ENCODE data around the gene NEK4. TPM values are rescaled to one million over a fixed set of nuclear protein-coding genes. Genes with fewer than 3 reads are reported as not detected.
A peak's percentile ranks its signal among the peaks of the same experiment; 100 is the strongest.

The NEK4 gene
- total and polyA plus RNA-seq, 7 experiments from 2014 or later: 9.0 to 28.4 (median 15.4) TPM

GRCh38 chr3:52721002-52721729 is 49.6 kb downstream of the NEK4 start:
- peak in 7 of 9 donors; percentile 47 to 69 (median 55) for DNase-seq
- CTCF ChIA-PET: interaction anchor here (2.3 kb wide), 1 partner anchor 15 kb away, joined by 9 read pairs; the partner anchor contains the start of genes GLT8D1 and SPCS1
- no peaks in the 10 kb centered on the region for H3K27me3 Mint-ChIP-seq

GRCh38 chr3:52719618-52720017 is 51.1 kb downstream of the NEK4 start:
- no peak for DNase-seq
- Histone ChIP-seq H3K36me3 (ENCODE audit: control insufficient read depth in 2 of 3, insufficient read depth in 3 of 3, low read length in 3 of 3) (no peaks in the 10 kb centered on the region), H3K27ac (ENCODE audit: low read depth, low read length) (peak overlapping the region; percentile 69), H3K4me3 (ENCODE audit: low read length) (no peak overlapping the region), H3K9me3 (ENCODE audit: control insufficient read depth in 2 of 3, low read length in 3 of 3) (no peaks in the 10 kb centered on the region), H3K4me1 (ENCODE audit: control insufficient read depth in 2 of 2, insufficient read depth in 2 of 2, low read length in 2 of 2) (peaks cover 0 to 28% of the 10 kb centered on the region in 2 donors), H3K27me3 (ENCODE audit: control insufficient read depth in 2 of 2, insufficient read depth in 2 of 2, low read length in 2 of 2) (no peaks in the 10 kb centered on the region)
- POLR2A ChIA-PET: interaction anchor here (0.7 to 3.1 kb wide), 3 partner anchors 13 to 35 kb away, joined by 4 to 33 read pairs (median 4); partner anchors contain the start of genes GLT8D1 and SPCS1
- Mint-ChIP-seq H3K9me3 (peaks cover 0 to 4% (median 2%) of the 10 kb centered on the region in 11 donors), H3K27me3 (no peaks in the 10 kb centered on the region), H3K4me1 (peaks cover 22 to 47% (median 34%) of the 10 kb centered on the region in 7 donors), H3K4me3 (peak overlapping the region in 5 of 10 donors; percentile 13 to 81 (median 59)), H3K36me3 (peaks cover 3 to 27% (median 9%) of the 10 kb centered on the region in 5 donors), H3K27ac (peak overlapping the region in 8 of 9 donors; percentile 78 to 95 (median 89))
- CTCF ChIA-PET: no interaction called here
- intact Hi-C loops (cut with micrococcal nuclease): loop anchor here in 1 of 2 donors (2.0 to 5.0 kb wide), 2 partner anchors 13 to 32 kb away; partner anchors contain the start of genes GNL3, PBRM1 and SPCS1
- no peak for ATAC-seq

More at GRCh38 chr3:52721002-52721729, 49.6 kb downstream of the NEK4 start:
- H3K27me3 ChIP-seq (ENCODE audit: control insufficient read depth in 2 of 2, insufficient read depth in 2 of 2, low read length in 2 of 2): no peaks in the 10 kb centered on the region
- Mint-ChIP-seq H3K9me3 (peaks cover 0 to 4% (median 2%) of the 10 kb centered on the region in 11 donors), H3K4me1 (peaks cover 18 to 47% (median 33%) of the 10 kb centered on the region in 7 donors), H3K4me3 (peak overlapping the region; percentile 51 to 81 (median 69)), H3K36me3 (peaks cover 3 to 30% (median 13%) of the 10 kb centered on the region in 5 donors), H3K27ac (peak overlapping the region; percentile 77 to 95 (median 92))
- intact Hi-C loops (cut with micrococcal nuclease): loop anchor here in 1 of 2 donors (2.0 to 5.0 kb wide), 2 partner anchors 14 to 34 kb away; partner anchors contain the start of genes GNL3, PBRM1 and SPCS1
- POLR2A ChIA-PET: interaction anchor here (0.8 to 3.1 kb wide), 3 partner anchors 14 to 20 kb away, joined by 3 to 33 read pairs (median 7); partner anchors contain the start of genes GLT8D1 and SPCS1
- no peaks in the 10 kb centered on the region for H3K36me3 ChIP-seq (ENCODE audit: control insufficient read depth in 2 of 3, insufficient read depth in 3 of 3, low read length in 3 of 3)
- H3K27ac ChIP-seq (ENCODE audit: low read depth, low read length): peak overlapping the region; percentile 69
- ATAC-seq: peak; percentile 86
- no peaks in the 10 kb centered on the region for H3K9me3 ChIP-seq (ENCODE audit: control insufficient read depth in 2 of 3, low read length in 3 of 3)
- H3K4me3 ChIP-seq (ENCODE audit: low read length): no peak overlapping the region
- H3K4me1 ChIP-seq (ENCODE audit: control insufficient read depth in 2 of 2, insufficient read depth in 2 of 2, low read length in 2 of 2): peaks cover 0 to 28% of the 10 kb centered on the region in 2 donors

GRCh38 chr3:52715714-52716305 is 54.9 kb downstream of the NEK4 start:
- no peak for DNase-seq
- POLR2A ChIA-PET: interaction anchor here (1.7 kb wide), 1 partner anchor 10 kb away, joined by 8 read pairs; the partner anchor contains the start of genes GLT8D1 and SPCS1
- Mint-ChIP-seq H3K9me3 (peaks cover 0 to 4% (median 1%) of the 10 kb centered on the region in 11 donors), H3K4me1 (peaks cover 13 to 22% (median 17%) of the 10 kb centered on the region in 7 donors), H3K27ac (peak overlapping the region in 1 of 9 donors; percentile 6), H3K27me3 (no peaks in the 10 kb centered on the region), H3K4me3 (peak overlapping the region in 1 of 10 donors; percentile 13), H3K36me3 (peaks cover 0 to 18% (median 5%) of the 10 kb centered on the region in 5 donors)
- intact Hi-C loops (cut with micrococcal nuclease): no loop called here
- ATAC-seq: no peak
- no peaks in the 10 kb centered on the region for H3K36me3 ChIP-seq (ENCODE audit: control insufficient read depth in 2 of 3, insufficient read depth in 3 of 3, low read length in 3 of 3)
- H3K27ac ChIP-seq (ENCODE audit: low read depth, low read length): no peak overlapping the region
- H3K4me3 ChIP-seq (ENCODE audit: low read length): no peak overlapping the region
- no peaks in the 10 kb centered on the region for H3K9me3 ChIP-seq (ENCODE audit: control insufficient read depth in 2 of 3, low read length in 3 of 3)
- H3K4me1 ChIP-seq (ENCODE audit: control insufficient read depth in 2 of 2, insufficient read depth in 2 of 2, low read length in 2 of 2): peaks cover 0 to 11% of the 10 kb centered on the region in 2 donors
- CTCF ChIA-PET: no interaction called here
- H3K27me3 ChIP-seq (ENCODE audit: control insufficient read depth in 2 of 2, insufficient read depth in 2 of 2, low read length in 2 of 2): no peaks in the 10 kb centered on the region

GRCh38 chr3:52714335-52715302 is 56.1 kb downstream of the NEK4 start:
- CTCF ChIA-PET: no interaction called here
- H3K27me3 Mint-ChIP-seq: no peaks in the 10 kb centered on the region

GRCh38 chr3:52712291-52713212 is 58.2 kb downstream of the NEK4 start:
- POLR2A ChIA-PET: no interaction called here
- Histone ChIP-seq H3K27ac (ENCODE audit: low read depth, low read length) (no peak overlapping the region), H3K4me1 (ENCODE audit: control insufficient read depth in 2 of 2, insufficient read depth in 2 of 2, low read length in 2 of 2) (peaks cover 3 to 5% of the 10 kb centered on the region in 2 donors), H3K4me3 (ENCODE audit: low read length) (no peak overlapping the region), H3K27me3 (ENCODE audit: control insufficient read depth in 2 of 2, insufficient read depth in 2 of 2, low read length in 2 of 2) (no peaks in the 10 kb centered on the region), H3K9me3 (ENCODE audit: control insufficient read depth in 2 of 3, low read length in 3 of 3) (no peaks in the 10 kb centered on the region), H3K36me3 (ENCODE audit: control insufficient read depth in 2 of 3, insufficient read depth in 3 of 3, low read length in 3 of 3) (peaks cover 0 to 18% (median 6%) of the 10 kb centered on the region in 3 experiments)
- no peak for DNase-seq
- no peaks in the 10 kb centered on the region for H3K27me3 Mint-ChIP-seq
- no peak overlapping the region for H3K4me3 Mint-ChIP-seq
- intact Hi-C loops (cut with micrococcal nuclease): no loop called here
- no peaks in the 10 kb centered on the region for H3K9me3 Mint-ChIP-seq
- CTCF ChIA-PET: no interaction called here
- peak overlapping the region in 4 of 9 donors; percentile 14 to 29 (median 24) for H3K27ac Mint-ChIP-seq
- H3K4me1 Mint-ChIP-seq: peaks cover 5 to 15% (median 12%) of the 10 kb centered on the region in 7 donors
- peaks cover 0 to 16% (median 8%) of the 10 kb centered on the region in 5 donors for H3K36me3 Mint-ChIP-seq
- ATAC-seq: no peak

More at GRCh38 chr3:52714335-52715302, 56.1 kb downstream of the NEK4 start:
- no peaks in the 10 kb centered on the region for H3K9me3 ChIP-seq (ENCODE audit: control insufficient read depth in 2 of 3, low read length in 3 of 3)
- H3K27ac ChIP-seq (ENCODE audit: low read depth, low read length): no peak overlapping the region
- peaks cover 2 to 12% (median 9%) of the 10 kb centered on the region in 7 donors for H3K4me1 Mint-ChIP-seq
- H3K27me3 ChIP-seq (ENCODE audit: control insufficient read depth in 2 of 2, insufficient read depth in 2 of 2, low read length in 2 of 2): no peaks in the 10 kb centered on the region
- peaks cover 0 to 3% (median 0%) of the 10 kb centered on the region in 11 donors for H3K9me3 Mint-ChIP-seq
- intact Hi-C loops (cut with micrococcal nuclease): no loop called here
- DNase-seq: no peak
- no peak overlapping the region for H3K4me3 Mint-ChIP-seq
- ATAC-seq: no peak
- H3K4me1 ChIP-seq (ENCODE audit: control insufficient read depth in 2 of 2, insufficient read depth in 2 of 2, low read length in 2 of 2): no peaks in the 10 kb centered on the region
- peaks cover 0 to 4% (median 0%) of the 10 kb centered on the region in 3 experiments for H3K36me3 ChIP-seq (ENCODE audit: control insufficient read depth in 2 of 3, insufficient read depth in 3 of 3, low read length in 3 of 3)
- H3K27ac Mint-ChIP-seq: no peak overlapping the region
- peaks cover 0 to 14% (median 5%) of the 10 kb centered on the region in 5 donors for H3K36me3 Mint-ChIP-seq
- POLR2A ChIA-PET: interaction anchor here (0.6 to 1.7 kb wide), 2 partner anchors 8 to 516 kb away, joined by 3 to 8 read pairs; partner anchors contain the start of genes GLT8D1 and SPCS1
- H3K4me3 ChIP-seq (ENCODE audit: low read length): no peak overlapping the region

Measured in naive thymus-derived CD4-positive, alpha-beta T cell (primary cell).